NCI-H1105 (cell line): Measurements from ENCODE around the gene ISYNA1.
A peak's percentile ranks its signal among the peaks of the same experiment; 100 is the strongest.

Experiments
- DNase-seq: peaks from one replicate; lab custom pipeline; 2025; lab: John Stamatoyannopoulos, UW

Gene ISYNA1

GRCh38 chr19:18443831-18444230 lies 5.9 kb upstream of the ISYNA1 start:
- DNase-seq = no peak

- no peak for DNase-seq
Measured at GRCh38 chr19:18443406-18443805, 5.5 kb upstream of the ISYNA1 start.

- no peak for DNase-seq
Measured at GRCh38 chr19:18442941-18443340, 5.0 kb upstream of the ISYNA1 start.

GRCh38 chr19:18441804-18442788 lies 4.2 kb upstream of the ISYNA1 start:
- DNase-seq = no peak

GRCh38 chr19:18440936-18441803 lies 3.2 kb upstream of the ISYNA1 start:
- no peak for DNase-seq

- DNase-seq = no peak
Measured at GRCh38 chr19:18440415-18440877, 2.5 kb upstream of the ISYNA1 start.

GRCh38 chr19:18439910-18440237 lies 1.9 kb upstream of the ISYNA1 start:
- no peak for DNase-seq

GRCh38 chr19:18439025-18439909 lies 1.3 kb upstream of the ISYNA1 start:
- no peak for DNase-seq

GRCh38 chr19:18438331-18439024 lies 545 bp upstream of the ISYNA1 start:
- no peak for DNase-seq

- peak; percentile 91 for DNase-seq
Measured at GRCh38 chr19:18436671-18437490, 1.1 kb downstream of the ISYNA1 start.

- no peak for DNase-seq
Measured at GRCh38 chr19:18435842-18436670, 1.9 kb downstream of the ISYNA1 start.

GRCh38 chr19:18435178-18435841 lies 2.6 kb downstream of the ISYNA1 start:
- no peak for DNase-seq

GRCh38 chr19:18434411-18435175 lies 3.3 kb downstream of the ISYNA1 start:
- DNase-seq = no peak

GRCh38 chr19:18433735-18434398 lies 4.1 kb downstream of the ISYNA1 start:
- no peak for DNase-seq

- DNase-seq = no peak
Measured at GRCh38 chr19:18433015-18433691, 4.8 kb downstream of the ISYNA1 start.

- DNase-seq = no peak
Measured at GRCh38 chr19:18432275-18433014, 5.5 kb downstream of the ISYNA1 start.
